ENCODE results near the gene BRWD1.

Gene BRWD1

GRCh38 chr21:39197448-39198233 lies 115.8 kb downstream of the BRWD1 start:
- DNase-seq (ENCODE audit: low spot score): no peak

GRCh38 chr21:39196838-39197237 lies 116.6 kb downstream of the BRWD1 start:
- no peak for DNase-seq (ENCODE audit: low spot score)

GRCh38 chr21:39196310-39196709 lies 117.1 kb downstream of the BRWD1 start:
- no peak for DNase-seq (ENCODE audit: low spot score)

- no peak for DNase-seq (ENCODE audit: low spot score)
These were observed 120.1 kb downstream of the BRWD1 start for GRCh38 chr21:39193380-39193779.

GRCh38 chr21:39189857-39190604 lies 123.4 kb downstream of the BRWD1 start:
- no peak for DNase-seq (ENCODE audit: low spot score)

- no peak for DNase-seq (ENCODE audit: low spot score)
These were observed 124.8 kb downstream of the BRWD1 start for GRCh38 chr21:39188521-39189139.

GRCh38 chr21:39187141-39187540 lies 126.3 kb downstream of the BRWD1 start:
- no peak for DNase-seq (ENCODE audit: low spot score)

- DNase-seq (ENCODE audit: low spot score): no peak
These were observed 126.8 kb downstream of the BRWD1 start for GRCh38 chr21:39186676-39187075.

- DNase-seq (ENCODE audit: low spot score): no peak
These were observed 128.3 kb downstream of the BRWD1 start for GRCh38 chr21:39185157-39185556.

GRCh38 chr21:39184050-39184980 lies 129.1 kb downstream of the BRWD1 start:
- no peak for DNase-seq (ENCODE audit: low spot score)

- DNase-seq (ENCODE audit: low spot score): peak; percentile 96
These were observed 130.0 kb downstream of the BRWD1 start, which contains the start of gene PSMG1 for GRCh38 chr21:39183272-39184049. PSMG1 (minus strand) TSS chr21:39183451; CDS start chr21:39183385, 66 bp downstream.

- peak; percentile 17 for DNase-seq (ENCODE audit: low spot score)
These were observed 130.8 kb downstream of the BRWD1 start for GRCh38 chr21:39182484-39183271.

GRCh38 chr21:39182016-39182415 lies 131.4 kb downstream of the BRWD1 start:
- no peak for DNase-seq (ENCODE audit: low spot score)

GRCh38 chr21:39181205-39181818 lies 132.1 kb downstream of the BRWD1 start:
- no peak for DNase-seq (ENCODE audit: low spot score)

- peak; percentile 42 for DNase-seq (ENCODE audit: low spot score)
These were observed 132.9 kb downstream of the BRWD1 start for GRCh38 chr21:39180429-39181019.

- no peak for DNase-seq (ENCODE audit: low spot score)
These were observed 135.0 kb downstream of the BRWD1 start for GRCh38 chr21:39178421-39178820.

- DNase-seq (ENCODE audit: low spot score): no peak
These were observed 137.1 kb downstream of the BRWD1 start for GRCh38 chr21:39176271-39176709.

- DNase-seq (ENCODE audit: low spot score): no peak
These were observed 137.8 kb downstream of the BRWD1 start for GRCh38 chr21:39175665-39176064.

- peak; percentile 54 for DNase-seq (ENCODE audit: low spot score)
These were observed 138.3 kb downstream of the BRWD1 start for GRCh38 chr21:39175154-39175553.

All from hematopoietic multipotent progenitor cell treated with erythropoietin and hydrocortisone succinate and interleukin-3 and kit ligand, for 15 days (in vitro differentiated cells).